Astrocyte (in vitro differentiated cells and primary cell): ENCODE data around the gene STK40.

ENCODE experiments used
- EZH2 ChIP-seq: IDR thresholded peaks from 2 replicates; pipeline ENCODE4 v1.6.1; 2012; ENCODE audit warnings: mild to moderate bottlenecking, low read length, inconsistent platforms; ENCODE audit not compliant: insufficient read depth
- TF ChIP-seq, protein P1 (sequence below): IDR thresholded peaks from 2 replicates; pipeline ENCODE4 v1.5.1; 2011; ENCODE audit warnings: low read depth, mild to moderate bottlenecking, inconsistent platforms, low read length, moderate library complexity; ENCODE audit not compliant: insufficient read depth

DNA sequence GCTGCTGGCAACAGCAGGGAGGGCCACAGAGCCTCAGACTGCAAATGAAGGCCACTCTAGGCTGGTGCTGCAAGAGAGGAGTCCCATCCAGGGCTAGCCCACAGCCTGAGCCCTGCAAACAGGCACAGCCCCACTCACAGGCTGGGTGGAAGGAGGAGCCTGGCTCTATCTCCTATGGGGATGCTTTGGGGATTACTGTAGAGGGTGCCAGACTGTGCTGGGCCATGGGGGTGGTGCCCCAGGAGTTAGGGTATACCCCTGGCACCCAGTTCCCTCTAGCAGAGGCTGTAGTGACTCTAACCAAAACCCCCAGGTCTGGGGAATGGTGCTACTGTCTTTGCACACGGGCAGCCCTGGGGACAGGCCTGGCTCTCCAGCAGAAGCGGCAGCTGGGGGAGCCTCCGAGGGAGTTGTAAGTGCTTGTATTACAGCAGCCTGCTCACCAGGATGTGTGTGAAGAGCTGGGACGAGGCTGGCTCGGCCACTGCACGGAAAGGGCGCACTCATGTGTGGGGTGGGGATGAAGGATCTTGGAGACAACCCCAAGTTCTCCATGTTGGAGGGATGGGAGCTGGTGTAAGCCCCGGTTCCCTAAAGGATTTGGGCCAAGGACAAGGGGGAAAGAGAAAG, 38.9 kb downstream of the STK40 start:
- TF ChIP-seq, protein P1, sequence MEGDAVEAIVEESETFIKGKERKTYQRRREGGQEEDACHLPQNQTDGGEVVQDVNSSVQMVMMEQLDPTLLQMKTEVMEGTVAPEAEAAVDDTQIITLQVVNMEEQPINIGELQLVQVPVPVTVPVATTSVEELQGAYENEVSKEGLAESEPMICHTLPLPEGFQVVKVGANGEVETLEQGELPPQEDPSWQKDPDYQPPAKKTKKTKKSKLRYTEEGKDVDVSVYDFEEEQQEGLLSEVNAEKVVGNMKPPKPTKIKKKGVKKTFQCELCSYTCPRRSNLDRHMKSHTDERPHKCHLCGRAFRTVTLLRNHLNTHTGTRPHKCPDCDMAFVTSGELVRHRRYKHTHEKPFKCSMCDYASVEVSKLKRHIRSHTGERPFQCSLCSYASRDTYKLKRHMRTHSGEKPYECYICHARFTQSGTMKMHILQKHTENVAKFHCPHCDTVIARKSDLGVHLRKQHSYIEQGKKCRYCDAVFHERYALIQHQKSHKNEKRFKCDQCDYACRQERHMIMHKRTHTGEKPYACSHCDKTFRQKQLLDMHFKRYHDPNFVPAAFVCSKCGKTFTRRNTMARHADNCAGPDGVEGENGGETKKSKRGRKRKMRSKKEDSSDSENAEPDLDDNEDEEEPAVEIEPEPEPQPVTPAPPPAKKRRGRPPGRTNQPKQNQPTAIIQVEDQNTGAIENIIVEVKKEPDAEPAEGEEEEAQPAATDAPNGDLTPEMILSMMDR = no peak
- TF ChIP-seq EZH2 = no peak
